ENCODE data around the gene SND1.

DNA sequence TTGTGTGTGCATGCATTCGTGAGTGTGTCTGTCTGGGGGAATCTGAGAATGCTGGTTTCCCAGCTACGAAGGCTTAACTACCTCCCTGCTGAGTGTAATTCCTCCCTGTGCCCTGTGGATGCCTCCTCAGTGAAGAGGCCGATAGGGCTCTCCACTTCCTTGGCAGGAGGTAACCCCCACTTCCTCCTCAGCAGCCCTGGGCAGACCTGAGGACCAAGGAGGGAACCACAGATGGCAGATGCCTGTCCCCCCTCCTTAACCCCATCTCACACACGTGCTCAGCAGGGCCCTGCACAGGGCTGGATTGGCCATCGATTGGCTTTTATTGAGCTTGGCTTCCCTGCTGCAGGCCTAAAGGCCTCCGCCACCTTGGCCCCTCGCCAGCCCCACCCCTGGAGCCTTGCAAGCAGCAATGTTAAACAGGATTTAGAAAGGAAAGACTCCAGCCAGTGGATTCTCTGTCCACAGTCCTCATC, 424.8 kb downstream of the SND1 start:
- no peak for TF ChIP-seq POLR2A (IDR thresholded peaks at IDR 0.05)
- TF ChIP-seq, protein P1, sequence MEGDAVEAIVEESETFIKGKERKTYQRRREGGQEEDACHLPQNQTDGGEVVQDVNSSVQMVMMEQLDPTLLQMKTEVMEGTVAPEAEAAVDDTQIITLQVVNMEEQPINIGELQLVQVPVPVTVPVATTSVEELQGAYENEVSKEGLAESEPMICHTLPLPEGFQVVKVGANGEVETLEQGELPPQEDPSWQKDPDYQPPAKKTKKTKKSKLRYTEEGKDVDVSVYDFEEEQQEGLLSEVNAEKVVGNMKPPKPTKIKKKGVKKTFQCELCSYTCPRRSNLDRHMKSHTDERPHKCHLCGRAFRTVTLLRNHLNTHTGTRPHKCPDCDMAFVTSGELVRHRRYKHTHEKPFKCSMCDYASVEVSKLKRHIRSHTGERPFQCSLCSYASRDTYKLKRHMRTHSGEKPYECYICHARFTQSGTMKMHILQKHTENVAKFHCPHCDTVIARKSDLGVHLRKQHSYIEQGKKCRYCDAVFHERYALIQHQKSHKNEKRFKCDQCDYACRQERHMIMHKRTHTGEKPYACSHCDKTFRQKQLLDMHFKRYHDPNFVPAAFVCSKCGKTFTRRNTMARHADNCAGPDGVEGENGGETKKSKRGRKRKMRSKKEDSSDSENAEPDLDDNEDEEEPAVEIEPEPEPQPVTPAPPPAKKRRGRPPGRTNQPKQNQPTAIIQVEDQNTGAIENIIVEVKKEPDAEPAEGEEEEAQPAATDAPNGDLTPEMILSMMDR (IDR thresholded peaks at IDR 0.05): no peak

Data from vagina (tissue), 2 donors.